GM13977 (cell line): ENCODE measurements around the gene CDK18.

Source experiments
- DNase-seq: peaks from one replicate; pipeline ENCODE4 v3.0.0; 2012; ENCODE audit warnings: low spot score
- CTCF ChIP-seq: IDR thresholded peaks from 2 replicates; pipeline ENCODE4 v1.5.1; 2012; ENCODE audit warnings: mild to moderate bottlenecking, control low read depth; ENCODE audit not compliant: insufficient read depth; ENCODE audit errors: extremely low read depth, missing control alignments
- in situ Hi-C: fragments of 300-500 bp; cut with MboI; formaldehyde crosslinking; loops from one replicate; pipeline ENCODE4 v1.12.0; 2022; ENCODE audit warnings: low sequenced_read_pairs, low pct_unique_long_range_greater_than_20kb, mixed read lengths, inconsistent platforms; ENCODE audit not compliant: unreplicated experiment

The CDK18 gene

GRCh38 chr1:205543351-205544301 lies 39.2 kb downstream of the CDK18 start:
- no peak for DNase-seq
- in situ Hi-C loops, result no loop called here
- TF ChIP-seq CTCF, result no peak

GRCh38 chr1:205545001-205545919 lies 40.8 kb downstream of the CDK18 start:
- TF ChIP-seq CTCF, result no peak
- in situ Hi-C loops, result no loop called here

GRCh38 chr1:205545991-205546390 lies 41.5 kb downstream of the CDK18 start:
- DNase-seq, result no peak
- in situ Hi-C loops, result no loop called here
- TF ChIP-seq CTCF, result no peak

More at GRCh38 chr1:205545001-205545919, 40.8 kb downstream of the CDK18 start:
- DNase-seq, result no peak

- in situ Hi-C loops, result no loop called here
- no peak for DNase-seq
- TF ChIP-seq CTCF, result no peak
Measured at GRCh38 chr1:205546541-205546940, 42.1 kb downstream of the CDK18 start.

GRCh38 chr1:205547936-205548827 lies 43.7 kb downstream of the CDK18 start:
- in situ Hi-C loops, result no loop called here
- DNase-seq, result no peak
- no peak for TF ChIP-seq CTCF
